ENCODE results near the gene MYO16.
"Not testable (repeated sequence)": the region's sequence is repeated elsewhere in the genome, so short reads cannot be mapped to it uniquely, and the experiment has no call there.

The MYO16 gene

GRCh38 chr13:108911807-108912206 lies 282.4 kb downstream of the MYO16 start:
- DNase-seq: no peak

GRCh38 chr13:108913731-108914130 lies 284.3 kb downstream of the MYO16 start:
- not testable (repeated sequence) for DNase-seq

GRCh38 chr13:108915095-108915633 lies 285.8 kb downstream of the MYO16 start:
- peak; percentile 37 for DNase-seq

GRCh38 chr13:108915634-108916512 lies 286.5 kb downstream of the MYO16 start:
- DNase-seq: peak; percentile 93

GRCh38 chr13:108917581-108917980 lies 288.2 kb downstream of the MYO16 start:
- no peak for DNase-seq

GRCh38 chr13:108919036-108919907 lies 289.9 kb downstream of the MYO16 start:
- DNase-seq: no peak

- no peak for DNase-seq
These were observed 290.7 kb downstream of the MYO16 start for GRCh38 chr13:108920137-108920536.

GRCh38 chr13:108921238-108921637 lies 291.8 kb downstream of the MYO16 start:
- DNase-seq: no peak

GRCh38 chr13:108922108-108922507 lies 292.7 kb downstream of the MYO16 start:
- DNase-seq: no peak

- no peak for DNase-seq
These were observed 294.1 kb downstream of the MYO16 start for GRCh38 chr13:108923386-108924047.

GRCh38 chr13:108924134-108924533 lies 294.7 kb downstream of the MYO16 start:
- DNase-seq: no peak

GRCh38 chr13:108924541-108924940 lies 295.1 kb downstream of the MYO16 start:
- no peak for DNase-seq

GRCh38 chr13:108925070-108925469 lies 295.7 kb downstream of the MYO16 start:
- no peak for DNase-seq

GRCh38 chr13:108926862-108927261 lies 297.5 kb downstream of the MYO16 start:
- no peak for DNase-seq

GRCh38 chr13:108927615-108928014 lies 298.2 kb downstream of the MYO16 start:
- no peak for DNase-seq

- peak; percentile 46 for DNase-seq
These were observed 300.3 kb downstream of the MYO16 start for GRCh38 chr13:108929532-108930206.

- DNase-seq: no peak
These were observed 302.8 kb downstream of the MYO16 start for GRCh38 chr13:108932196-108932595.

- DNase-seq: no peak
These were observed 303.6 kb downstream of the MYO16 start for GRCh38 chr13:108933061-108933460.

- no peak for DNase-seq
These were observed 308.7 kb downstream of the MYO16 start for GRCh38 chr13:108938155-108938554.

- DNase-seq: no peak
These were observed 310.7 kb downstream of the MYO16 start for GRCh38 chr13:108940121-108940520.

- DNase-seq: no peak
These were observed 314.4 kb downstream of the MYO16 start for GRCh38 chr13:108943842-108944241.

- DNase-seq: no peak
These were observed 315.3 kb downstream of the MYO16 start for GRCh38 chr13:108944760-108945159.

All from NCI-H226 (cell line).